HG02642 (cell line): ENCODE data around the gene PROX2.

ENCODE experiments used
- ATAC-seq: cut with Tn5 transposase; IDR thresholded peaks from one replicate; pipeline ENCODE4 v1.9.1; 2021; ENCODE audit warnings: mild to moderate bottlenecking; ENCODE audit not compliant: unreplicated experiment, poor library complexity

Gene PROX2, protein sequence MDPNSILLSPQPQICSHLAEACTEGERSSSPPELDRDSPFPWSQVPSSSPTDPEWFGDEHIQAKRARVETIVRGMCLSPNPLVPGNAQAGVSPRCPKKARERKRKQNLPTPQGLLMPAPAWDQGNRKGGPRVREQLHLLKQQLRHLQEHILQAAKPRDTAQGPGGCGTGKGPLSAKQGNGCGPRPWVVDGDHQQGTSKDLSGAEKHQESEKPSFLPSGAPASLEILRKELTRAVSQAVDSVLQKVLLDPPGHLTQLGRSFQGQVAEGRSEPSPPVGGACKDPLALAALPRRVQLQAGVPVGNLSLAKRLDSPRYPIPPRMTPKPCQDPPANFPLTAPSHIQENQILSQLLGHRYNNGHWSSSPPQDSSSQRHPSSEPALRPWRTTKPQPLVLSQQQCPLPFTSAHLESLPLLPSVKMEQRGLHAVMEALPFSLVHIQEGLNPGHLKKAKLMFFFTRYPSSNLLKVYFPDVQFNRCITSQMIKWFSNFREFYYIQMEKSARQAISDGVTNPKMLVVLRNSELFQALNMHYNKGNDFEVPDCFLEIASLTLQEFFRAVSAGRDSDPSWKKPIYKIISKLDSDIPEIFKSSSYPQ

DNA sequence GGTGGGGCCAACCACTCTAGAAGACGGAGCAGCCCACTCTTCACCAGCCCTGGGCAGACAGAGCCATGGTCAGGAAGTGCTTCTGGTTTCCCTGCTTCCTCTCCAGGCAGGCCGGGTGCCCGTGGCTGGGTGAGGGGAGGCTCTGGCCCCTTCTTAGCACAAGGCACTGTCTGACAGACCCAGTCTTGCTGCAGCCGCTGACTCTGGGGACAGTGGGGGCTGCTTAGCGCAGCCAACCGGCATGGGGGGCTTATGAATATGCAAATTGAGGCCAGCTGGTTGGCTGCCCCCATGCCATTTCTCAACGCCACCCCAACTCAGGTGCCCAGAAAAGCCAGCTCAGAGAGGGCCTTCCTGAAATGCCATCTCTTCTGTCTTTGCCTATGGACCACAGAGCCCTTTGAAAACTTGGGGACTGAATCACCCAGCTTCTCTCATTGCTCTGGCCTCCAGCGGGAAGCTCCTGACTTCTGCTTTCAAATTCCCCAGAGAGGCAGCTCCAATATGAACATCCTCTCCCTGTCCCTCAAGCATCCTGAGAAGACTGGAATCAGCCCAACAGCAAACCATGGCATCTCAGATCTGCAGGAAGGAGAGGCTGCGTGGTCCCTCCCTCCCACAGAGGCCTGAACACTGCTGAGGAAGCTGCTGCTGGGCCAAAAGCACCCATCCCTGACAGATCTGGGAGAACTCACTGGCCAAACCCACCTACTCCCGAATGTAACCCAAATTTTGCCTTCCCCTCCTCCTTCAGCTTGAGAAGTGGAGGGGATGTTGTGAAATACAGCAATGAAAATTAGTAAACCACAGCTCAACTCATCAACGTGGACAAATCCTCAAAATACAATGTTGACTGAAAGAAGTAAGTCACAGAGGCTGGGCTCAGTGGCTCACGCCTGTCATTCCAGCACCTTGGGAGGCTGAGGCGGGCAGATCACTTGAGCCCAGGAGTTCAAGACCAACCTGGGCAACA is at the start of gene PROX2:
Gene PROX2 (minus strand): TSS at position 205 of the 973 bp plus-strand sequence. CDS start 12,311 bp downstream, outside the sequence.
- ATAC-seq = no peak

DNA sequence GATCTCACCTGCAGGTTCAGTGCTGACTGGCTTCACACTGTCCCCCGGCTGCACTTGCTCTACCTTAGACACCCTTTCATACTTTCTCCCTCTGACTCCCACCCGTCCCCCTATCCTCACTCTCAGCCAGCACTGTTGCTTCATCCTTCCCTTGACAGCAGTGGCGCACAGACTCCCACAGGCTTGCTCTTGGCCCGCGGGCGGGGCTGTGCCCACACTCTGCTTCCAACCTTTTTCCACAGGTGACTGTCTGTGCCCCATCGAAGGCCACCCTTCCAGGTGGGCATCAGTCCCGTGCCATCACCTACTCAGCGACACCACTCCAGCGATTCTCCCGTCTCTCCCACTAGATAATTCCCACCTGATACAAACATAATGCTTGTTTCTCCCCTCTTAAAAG is 48.1 kb upstream of the PROX2 start:
- no peak for ATAC-seq

DNA sequence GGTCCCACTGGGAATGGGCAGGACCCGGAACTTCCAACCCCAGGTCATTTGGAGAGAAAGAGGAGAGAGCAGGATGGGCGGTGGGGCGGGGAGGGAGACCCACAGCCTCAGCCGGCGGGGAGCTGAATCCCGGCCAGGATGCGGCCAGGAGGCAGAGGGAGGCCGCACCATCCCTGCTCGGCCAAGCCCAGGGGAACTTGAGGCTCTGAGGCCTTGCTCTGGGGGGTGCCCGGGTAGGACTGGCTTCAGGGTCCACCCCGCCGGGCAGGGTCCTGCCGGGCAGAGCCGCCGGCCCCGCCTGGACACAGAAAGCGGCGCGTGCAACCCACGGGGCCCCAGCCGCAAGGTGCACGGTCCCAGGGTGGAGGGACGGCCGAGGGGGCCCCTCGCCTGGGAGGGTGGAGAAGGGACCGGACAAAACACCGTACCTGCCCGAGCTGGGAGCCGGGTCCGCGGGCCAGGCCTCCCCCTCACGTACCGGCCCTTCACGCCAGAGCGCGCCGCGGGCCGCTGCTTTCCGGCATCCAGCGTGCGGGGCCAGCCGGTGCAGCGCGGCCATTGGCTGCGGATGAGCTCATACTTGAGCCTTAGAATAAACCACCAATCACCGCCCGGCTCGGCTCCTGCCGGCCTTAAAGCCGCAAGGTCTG is 46.9 kb upstream of the PROX2 start, which contains the start of gene RPS6KL1:
Gene RPS6KL1 (minus strand): TSS at position 509 of the 650 bp plus-strand sequence. CDS start 1,719 bp downstream, outside the sequence.
- peak; percentile 91 for ATAC-seq

DNA sequence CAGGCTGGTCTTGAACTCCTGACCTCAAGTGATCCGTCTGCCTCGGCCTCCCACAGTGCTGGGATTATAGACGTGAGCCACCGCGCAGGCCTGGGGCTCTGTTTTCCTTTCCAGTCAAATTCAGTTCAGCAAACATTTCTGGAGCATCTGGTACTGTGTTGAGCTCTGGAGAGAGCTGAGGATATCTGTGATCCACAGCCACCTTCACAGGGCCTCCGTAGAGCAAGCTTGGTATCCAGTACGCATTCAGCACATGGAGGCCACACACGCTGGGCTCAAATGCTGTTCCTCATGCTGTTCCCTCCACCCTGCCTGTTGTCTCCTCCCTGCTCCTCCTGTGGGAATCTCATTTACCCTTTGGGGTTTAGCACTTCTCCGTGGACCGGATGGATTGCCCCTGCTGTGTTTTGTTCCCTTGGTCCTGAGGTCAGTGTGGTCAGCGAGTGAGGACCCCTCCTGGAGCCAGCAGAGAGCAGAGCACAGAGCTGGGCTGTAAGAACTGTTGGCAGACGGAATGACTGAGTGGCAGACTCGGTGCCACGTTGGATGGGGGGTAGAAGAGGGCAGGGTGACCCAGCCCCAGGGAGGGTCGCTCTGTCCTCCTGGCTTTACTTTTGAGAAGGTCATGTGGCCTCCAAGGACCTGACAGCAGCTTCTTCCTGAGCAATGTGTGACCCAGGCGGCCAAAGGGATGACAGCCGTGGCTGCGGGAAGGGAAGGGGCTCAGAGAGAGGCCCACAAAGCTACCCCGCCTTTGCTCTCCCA is 46.2 kb upstream of the PROX2 start:
- ATAC-seq = no peak

DNA sequence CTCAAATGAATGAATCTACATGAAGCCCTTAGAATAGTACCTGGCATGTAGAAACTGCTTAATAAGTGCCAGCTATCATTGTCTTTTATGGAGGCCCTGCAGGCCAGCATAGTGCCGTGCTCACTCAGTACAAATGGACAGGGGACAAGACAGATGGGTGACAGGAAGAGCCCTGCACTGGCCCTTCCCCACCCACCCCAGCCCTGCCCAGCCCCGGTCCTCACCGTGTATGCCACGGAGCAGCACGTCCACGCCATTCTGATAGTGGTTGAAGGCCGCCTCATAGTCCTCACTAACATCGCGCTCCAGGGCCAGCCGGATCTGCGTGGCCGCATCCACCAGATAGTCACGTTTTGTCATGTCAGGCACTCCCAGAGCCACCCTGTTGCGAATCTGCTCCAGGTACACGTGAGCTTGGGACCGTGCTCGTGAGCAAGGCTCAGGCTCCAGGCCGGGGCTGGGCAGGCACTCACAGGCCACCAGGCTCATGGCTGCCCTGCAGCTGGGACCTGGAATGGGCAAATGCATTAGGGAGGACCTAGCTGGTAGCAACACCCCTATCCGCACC is 45.2 kb upstream of the PROX2 start:
- no peak for ATAC-seq

DNA sequence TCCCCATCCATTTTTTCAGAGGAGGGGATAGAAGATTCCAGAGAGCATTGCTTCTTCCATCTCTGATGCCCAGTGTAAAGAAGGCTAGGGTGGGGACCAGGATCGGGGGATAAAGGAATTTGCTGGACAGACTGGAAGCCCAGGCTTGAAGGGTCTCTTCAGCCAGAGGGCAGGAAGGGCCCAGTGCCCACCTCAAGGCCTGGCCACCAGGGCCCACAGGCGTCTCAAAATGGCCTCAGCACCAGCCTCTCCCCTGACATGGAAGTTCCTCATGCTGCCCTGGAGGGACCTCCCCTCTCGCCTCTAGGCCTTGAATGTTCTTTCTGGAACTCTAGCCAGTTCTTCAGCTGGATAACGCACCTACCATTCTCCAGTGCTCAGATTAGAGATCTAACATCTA is 44.3 kb upstream of the PROX2 start:
- no peak for ATAC-seq

DNA sequence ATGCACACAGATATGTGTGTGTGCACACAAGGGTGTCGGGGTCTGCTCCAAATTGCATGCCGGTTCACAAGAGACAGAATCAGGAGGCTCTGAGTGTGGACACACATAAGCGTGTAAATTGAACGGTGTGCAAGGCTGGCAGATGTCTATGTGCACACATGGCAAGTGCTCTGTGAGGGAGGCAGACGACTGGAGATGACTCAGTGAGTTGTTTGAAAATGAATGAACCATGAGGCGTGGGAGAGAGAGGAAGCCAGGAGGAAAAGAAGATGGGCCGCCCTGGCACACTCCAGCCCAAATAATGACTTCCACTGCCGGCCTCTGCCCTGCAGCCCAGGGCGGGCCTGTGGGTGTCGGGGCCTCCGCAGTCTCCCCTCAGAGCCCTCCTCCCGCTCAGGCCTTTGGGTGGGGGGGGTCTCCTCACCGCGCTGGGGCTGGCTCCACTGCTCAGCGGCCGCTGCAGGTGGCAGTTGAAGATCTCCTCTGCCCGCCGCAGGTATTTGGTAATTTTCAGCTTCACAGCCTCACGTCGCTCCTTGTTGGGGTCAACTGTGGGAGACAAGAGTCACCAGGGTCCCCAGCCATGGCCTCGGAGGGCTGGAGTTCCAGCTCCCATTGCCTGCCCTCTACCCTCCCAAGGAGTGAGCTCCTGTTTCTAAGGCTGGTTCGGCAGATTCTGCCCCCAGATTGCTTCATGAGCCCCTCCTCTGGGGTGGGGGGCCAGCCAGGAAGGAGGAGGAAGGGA is 43.6 kb upstream of the PROX2 start:
- no peak for ATAC-seq

DNA sequence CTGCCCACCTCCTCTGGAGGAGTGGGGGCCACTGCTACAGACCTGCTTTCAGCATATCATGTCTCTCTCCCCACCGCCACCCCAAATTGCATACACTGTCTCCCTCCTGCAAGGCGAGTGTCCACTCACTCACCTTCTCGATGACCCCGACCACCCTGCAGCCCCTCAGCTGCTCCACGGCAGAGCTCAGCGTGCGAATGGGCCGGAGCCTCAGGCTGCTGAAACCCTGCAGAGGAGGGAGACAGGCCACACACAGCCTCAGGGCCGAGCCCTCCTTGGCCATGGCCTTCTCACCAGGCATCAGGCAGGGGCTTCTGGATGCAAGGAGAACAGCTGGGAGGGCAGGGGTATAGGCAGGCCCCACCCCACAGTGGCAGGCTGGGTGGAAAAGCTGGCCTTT is 42.4 kb upstream of the PROX2 start:
- no peak for ATAC-seq

DNA sequence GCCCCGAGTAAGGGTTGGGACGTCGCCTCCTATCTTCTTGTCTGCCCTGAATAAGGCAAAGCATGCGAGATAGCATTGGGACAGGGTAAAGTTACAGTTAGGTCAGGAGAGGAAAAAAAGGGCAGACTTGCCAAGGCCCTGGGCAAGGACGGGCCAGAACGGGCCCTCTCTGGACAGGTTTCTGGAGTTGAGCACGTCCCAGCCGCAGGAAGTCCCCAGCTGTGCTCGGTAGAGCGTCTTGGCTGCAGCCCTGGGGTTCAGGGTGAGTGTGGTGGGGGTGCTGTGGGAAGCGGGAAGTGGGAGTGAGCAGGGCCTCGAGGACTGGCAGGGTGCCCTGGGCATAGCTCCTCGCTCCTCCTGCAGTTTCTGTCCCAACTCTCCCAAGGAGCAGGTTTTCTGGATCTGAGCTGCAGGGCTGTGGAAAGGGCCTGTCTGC is 41.7 kb upstream of the PROX2 start:
- no peak for ATAC-seq

DNA sequence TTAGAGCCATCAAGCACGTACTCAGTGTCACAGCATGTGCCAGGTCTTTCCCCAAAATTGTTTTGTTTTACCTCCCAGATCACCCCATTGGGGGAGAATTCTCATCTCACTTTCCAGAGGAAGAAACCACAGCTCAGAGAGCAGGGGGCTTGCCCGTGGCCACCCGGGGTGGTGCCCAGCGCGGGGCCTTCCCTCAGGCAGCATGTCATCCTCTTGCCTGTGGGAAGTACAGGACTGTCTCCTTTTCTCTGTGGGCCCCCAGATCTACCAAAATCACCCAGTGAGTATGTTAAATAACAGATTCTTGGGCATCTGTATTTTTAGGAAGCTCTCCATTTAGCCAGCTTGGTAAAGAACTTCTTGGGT is 41.2 kb upstream of the PROX2 start:
- ATAC-seq = no peak

DNA sequence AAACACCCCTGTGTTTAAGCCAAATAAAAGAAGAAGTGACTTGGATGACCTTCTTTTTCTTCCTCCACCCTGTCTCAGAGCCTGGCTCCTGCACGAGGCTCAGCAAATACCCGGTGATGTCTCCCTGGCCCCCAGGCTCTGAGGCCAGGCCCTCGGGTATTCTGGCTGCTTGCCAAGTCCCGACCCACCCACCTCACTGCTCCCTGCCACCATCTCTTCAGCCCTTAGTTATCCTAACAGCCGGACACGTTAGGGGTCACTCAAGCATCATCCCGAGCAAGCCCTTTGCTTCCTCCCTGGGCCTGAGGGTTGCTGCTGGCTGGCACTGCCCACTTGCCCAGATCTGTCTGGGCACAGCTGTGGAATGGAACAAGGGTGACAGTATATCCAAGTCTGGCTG is 39.9 kb upstream of the PROX2 start:
- no peak for ATAC-seq

DNA sequence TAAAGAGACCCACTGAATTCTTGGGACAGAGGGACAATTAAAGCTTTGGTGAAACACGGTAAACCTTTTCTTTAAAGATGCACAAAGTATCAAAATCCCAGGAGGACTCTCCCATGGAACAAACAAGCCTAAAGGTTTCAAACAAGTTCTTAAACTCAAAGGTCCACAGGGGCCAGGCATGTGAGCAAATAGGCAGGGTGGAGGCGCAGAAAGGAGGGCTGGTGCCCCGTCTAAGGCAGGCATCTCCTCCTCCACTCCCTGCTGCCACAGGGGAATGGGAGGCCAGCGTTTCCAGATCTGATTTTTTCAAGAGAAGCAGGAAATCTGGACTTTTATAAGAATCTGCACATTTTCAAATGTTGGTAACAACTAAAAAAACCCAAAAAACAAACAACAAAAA is 39.5 kb upstream of the PROX2 start:
- no peak for ATAC-seq

DNA sequence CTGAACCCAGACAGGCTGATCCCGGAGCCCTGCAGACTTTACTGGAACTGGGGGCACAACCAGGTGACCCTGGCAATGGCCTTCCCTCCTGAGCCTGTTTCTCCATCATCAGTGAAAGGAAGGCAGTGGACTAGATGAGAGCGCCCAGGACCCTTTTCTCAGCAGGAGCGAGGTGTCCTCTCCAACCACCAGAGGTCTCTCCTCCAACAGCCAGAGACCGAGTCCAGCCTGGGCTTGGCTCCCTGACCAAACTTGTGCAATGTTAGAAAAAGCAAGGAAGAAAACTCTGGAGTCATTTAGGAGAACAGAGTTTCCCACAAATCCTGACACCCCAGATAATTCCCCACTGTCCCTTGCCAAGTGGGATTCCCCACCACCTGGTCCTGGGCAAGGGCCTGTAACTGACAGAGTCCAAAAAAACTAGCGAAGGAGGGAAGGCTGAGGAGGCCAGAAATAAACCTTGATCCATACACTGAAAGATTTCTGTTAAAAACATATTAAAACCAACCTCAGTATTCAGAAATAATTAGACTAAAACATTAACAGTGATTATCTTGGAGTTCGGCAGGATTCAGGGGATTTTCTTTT is 38.1 kb upstream of the PROX2 start:
- no peak for ATAC-seq

DNA sequence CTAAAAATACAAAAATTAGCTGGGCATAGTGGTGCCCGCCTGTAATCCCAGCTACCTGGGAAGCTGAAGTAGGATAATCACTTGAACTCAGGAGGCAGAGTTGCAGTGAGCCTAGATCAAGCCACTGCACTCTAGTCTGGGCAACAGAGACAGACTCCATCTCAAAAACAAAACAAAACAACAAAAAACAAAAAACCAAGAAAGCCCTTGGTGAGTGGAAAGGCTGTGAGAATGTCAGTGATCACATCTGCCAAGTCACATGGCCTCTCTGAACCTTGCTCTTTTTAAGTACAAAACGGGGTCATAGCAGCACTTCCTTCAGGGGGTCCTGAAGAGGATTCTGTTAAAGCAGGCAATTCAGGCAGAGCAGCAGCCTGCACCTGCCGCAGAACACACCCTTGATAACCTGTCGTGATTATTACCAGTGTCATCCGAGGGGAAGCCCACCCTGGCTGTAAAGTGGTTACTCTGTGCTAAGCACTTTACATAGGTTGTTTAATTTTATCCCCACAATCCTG is 37.5 kb upstream of the PROX2 start:
- no peak for ATAC-seq

DNA sequence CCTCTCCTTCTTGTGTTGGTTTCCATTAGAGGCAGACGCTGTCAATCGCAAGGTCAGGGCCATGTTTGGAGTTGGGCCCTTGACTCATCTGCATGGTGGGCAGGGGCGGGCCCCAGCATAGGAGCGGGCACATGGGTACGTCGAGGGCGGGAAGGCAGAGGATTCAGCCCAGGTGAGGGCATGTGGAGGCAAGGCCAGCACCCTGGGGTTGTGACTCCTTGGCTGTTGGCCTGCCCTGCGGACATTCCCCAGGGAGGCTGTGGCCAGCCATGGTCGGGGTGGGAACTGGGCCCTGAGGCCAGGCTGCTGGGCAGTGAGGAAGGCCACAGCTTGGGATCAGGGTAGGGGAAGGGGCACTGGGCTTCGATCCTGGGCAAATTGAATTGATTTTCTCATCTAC is 36.9 kb upstream of the PROX2 start:
- ATAC-seq = no peak

DNA sequence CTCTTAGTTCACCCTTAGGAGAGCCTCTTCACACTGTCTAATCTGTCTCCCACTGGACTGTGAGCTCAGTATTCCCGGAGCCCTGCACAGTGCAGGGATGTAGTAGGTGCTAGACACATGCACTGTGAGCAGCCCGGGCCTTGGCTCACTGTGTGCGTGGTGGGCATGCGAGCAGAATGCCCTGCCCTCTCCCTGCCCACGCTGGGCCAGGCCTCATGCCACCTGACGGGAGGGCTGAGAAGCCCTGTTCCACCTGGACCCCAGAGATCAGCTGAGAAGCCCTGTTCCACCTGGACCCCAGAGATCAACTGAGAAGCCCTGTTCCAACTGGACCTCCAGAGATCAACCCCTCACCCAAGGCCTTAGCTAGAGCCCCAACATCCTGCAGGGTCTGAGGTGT is 36.2 kb upstream of the PROX2 start:
- no peak for ATAC-seq

DNA sequence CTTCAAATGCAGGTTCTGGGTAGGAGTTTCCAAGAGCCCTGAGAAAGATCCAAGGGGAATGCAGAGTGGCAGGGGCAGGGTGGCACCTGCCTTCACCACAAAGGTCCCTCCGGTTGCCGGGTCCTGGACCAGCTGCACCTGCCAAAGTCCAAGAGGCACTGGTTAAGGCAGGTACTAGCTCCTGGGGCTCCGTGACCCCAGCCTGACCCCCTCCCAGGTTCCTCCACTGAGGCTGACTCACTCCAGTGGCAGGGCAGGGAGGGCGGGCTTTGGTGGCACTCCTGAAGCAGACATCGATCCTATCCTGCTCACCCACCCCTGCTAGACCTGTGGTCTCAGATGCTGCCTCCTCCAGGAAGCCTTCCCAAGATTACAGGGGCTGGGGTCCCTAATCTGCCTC is 35.8 kb upstream of the PROX2 start:
- ATAC-seq = no peak

DNA sequence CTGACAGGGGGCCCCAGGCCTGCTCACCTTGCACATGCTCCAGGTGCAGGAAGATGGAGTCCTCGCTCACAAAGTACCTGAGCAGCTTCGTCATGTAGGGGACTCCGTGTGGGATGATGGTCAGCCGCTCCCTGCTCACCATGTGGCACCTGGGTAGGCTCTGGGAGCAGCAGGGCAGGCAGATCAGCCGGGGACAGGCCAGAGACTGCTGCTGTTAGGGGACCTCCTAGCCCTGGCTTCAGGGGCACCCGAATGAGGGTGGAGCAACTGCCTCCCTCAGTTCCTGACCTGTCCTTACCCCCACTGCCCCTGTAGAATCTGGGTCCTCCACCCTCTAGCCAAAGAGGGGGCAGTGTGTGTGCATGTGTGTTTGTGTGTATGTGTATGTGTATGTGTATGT is 35.3 kb upstream of the PROX2 start:
- no peak for ATAC-seq
